GM19035 (cell line): Measurements from ENCODE around the gene PIGA.
"Not testable (repeated sequence)": the region's sequence is repeated elsewhere in the genome, so short reads cannot be mapped to it uniquely, and the experiment has no call there.

Source experiments
- ATAC-seq: cut with Tn5 transposase; IDR thresholded peaks from one replicate; pipeline ENCODE4 v1.9.1; 2021; ENCODE audit not compliant: unreplicated experiment

Gene PIGA

DNA sequence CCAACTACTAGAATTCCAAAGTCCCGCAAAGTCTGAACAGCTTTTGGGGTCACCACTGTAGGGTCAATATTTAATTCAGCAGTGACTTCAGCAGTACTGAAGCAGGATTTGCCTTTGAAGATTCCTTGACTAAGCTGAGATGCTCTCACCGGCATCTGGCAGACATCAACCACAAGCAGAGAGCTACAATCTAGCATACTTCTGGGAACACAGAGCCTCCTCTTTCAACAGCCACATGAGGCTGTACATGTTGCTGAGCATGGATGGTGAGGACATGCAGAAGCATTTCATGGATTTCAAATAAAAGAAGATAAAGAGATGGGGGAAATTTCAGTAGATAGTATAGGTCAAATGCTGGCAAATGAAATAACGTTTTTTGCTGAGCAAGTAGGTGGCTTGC is 13.3 kb downstream of the PIGA start:
- ATAC-seq = no peak

DNA sequence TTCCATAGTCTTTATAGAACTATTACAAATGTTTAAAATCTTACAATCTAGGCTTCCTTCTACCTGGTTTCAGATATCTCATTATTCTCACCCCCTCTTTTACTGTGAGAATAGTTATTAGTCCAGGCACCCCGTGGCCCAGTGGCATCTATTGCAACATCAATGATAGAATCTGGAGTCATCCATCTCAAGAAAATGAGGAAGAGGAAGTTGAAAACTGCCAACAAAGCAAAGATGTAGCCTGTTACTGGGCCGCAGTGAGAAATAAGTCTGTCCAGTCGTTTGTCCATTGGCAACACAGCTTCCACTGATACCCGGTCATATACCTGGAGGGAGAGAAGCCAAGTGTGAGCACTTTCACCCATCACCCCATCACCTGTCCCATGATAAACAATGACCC is 13.9 kb downstream of the PIGA start:
- no peak for ATAC-seq

DNA sequence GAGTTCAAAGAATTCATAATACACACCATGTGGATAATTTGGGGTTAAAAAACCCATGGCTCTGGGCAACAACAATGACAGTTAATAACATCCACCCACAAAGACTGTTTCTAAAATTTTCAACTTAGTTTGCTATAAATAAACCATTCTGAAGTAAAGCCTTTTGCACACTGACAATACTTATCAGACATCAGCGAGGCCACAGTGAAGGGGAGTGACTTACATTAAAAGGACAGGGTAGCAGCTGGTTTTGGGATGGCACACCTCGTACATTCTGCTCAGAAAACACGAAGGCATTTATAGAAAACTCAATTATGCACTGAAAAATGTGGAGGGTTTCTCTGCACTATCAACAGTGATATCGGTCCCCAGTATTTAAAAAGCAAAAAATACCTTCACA is 15.0 kb downstream of the PIGA start:
- ATAC-seq = no peak

DNA sequence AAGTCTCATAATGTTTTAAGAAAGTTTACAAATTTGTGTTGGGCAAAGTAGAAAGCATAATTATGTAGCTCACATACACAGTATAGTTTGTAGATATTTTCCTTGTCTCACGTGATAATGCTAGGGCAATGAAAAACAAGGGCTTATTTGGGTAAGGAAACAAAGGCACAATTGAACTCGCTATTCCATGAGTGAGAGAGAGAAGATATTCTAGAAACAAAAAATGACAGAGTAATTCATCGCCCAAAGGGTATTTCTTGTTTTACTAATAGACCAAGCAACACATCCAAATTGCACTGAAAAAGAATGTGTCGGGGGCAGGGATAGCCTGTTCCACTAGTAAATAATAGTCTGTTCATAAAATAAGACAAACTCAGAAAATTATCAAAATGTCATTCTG is 16.2 kb downstream of the PIGA start:
- no peak for ATAC-seq

DNA sequence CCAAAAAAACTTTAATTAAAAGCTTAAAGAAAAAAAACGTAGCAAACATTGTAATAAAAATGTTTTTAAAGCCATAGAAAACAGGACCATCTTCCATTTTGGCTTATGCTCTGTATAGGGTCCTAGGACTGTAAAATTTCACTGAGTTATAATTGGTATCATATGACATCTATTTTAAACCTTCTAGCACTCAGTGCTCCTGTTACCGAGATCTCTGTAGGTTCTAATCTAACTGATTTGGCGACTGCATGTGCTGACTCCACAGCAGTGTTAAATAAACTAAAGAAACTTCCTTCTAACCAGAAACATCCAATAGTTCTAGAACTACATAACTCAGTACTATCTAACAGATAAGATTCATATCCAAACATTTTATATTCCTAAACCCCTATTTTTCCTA is 19.8 kb downstream of the PIGA start, which contains the start of gene ASB11:
ASB11 (minus strand) TSS at position 132 of the 400 bp plus-strand sequence; CDS start at position 97, 35 bp downstream.
- ATAC-seq = no peak

DNA sequence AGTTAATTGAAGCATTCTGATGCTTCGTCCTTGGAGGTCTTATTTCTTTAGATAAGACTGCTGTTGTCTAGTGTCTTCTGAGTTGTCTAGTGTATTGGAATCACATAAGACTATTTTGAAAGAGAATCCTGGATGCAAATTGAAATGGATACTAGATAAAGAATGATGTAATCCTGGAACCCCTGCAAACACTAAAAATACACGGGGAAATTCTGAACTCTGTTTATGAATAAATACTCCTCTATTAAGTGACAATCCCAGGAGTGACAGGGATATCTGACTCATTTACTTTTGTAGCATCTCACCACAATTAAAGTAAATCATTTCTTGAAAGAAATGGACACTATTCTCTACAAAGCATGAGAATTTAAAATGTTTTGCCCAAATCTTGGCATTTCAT is 20.9 kb downstream of the PIGA start:
- no peak for ATAC-seq

DNA sequence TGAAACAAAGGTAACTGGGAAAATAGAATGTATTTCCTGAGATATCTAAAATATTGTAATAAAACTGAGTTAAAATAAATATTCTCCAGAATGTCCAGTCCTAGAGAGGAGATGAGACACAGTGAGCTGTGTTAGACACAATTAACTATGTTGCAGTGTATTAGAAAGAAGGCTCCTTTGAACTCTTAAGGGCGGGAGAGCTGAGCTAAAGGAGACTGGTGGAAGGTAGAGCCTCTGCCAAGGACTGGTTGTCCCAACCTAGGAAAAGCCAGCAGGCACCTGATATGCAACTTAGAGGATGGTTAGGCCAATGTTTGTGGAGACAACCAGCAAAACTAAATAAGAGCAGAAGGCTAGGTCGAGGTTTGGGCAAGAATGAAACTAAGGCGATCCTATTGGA is 24.2 kb downstream of the PIGA start:
- ATAC-seq = no peak

- no peak for ATAC-seq
Measured at GRCh38 chrX:15310117-15310516, 25.2 kb downstream of the PIGA start.

GRCh38 chrX:15305899-15306298 is 29.4 kb downstream of the PIGA start:
- ATAC-seq = not testable (repeated sequence)

DNA sequence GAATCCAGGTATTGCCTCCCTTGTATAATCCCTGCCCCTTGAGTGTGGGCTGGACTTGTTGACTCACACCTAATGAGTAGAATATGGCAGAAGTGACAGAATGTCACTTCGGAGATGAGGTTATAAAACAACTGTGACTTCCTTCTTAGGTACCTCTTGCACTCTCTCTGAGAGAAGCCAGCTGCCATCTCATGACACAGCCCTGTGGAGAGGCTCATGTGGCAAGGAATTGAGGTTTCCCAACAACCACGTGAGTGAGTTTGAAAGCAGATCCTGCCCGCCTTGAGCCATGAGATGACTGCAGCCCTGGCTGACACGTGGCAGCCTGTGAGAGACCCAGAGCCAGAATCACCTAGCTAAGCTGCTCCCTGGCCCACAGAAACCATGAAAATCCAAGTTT is 33.4 kb downstream of the PIGA start:
- ATAC-seq = no peak

GRCh38 chrX:15299941-15300851 is 35.1 kb downstream of the PIGA start:
- no peak for ATAC-seq

DNA sequence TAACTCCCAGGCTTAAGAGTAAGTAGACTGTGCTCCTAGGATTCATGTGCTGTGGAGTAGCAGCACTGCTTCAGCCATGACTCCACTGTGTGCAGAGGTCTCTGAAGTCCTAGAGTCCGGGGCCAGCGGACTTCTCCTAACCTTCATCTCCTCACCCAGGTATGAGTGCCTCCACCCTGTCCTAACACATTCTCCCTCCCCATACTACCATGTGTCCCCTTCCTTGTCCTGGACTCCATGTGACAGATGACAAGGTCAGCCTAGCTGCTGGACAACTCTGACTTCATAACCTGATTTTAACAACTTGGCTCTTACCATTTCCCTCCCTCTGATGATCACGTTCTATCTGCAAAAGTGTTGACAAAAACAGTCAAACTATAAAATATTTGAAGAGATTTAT is 36.5 kb downstream of the PIGA start:
- ATAC-seq = no peak

GRCh38 chrX:15298201-15298600 is 37.1 kb downstream of the PIGA start:
- no peak for ATAC-seq

- no peak for ATAC-seq
Measured at GRCh38 chrX:15293451-15293850, 41.9 kb downstream of the PIGA start.

DNA sequence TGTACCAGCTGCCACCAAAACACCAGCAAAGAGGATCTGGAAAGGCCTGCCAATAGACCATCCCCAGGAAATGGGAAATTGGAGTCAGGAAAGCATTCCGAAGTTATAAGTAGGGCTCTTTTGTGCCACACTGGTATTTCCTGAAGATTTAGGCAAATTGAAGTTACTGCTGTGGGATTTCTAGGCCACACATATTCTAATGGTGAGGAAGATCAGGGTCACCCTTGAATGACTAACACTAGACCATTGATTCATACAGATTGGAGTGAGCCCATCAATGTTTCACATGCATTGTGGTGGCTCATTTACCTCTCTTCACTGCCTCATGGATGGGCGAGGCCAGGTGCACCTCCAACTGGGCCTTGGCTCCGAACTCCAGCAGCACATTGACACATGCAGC is 42.5 kb downstream of the PIGA start:
- ATAC-seq = no peak

DNA sequence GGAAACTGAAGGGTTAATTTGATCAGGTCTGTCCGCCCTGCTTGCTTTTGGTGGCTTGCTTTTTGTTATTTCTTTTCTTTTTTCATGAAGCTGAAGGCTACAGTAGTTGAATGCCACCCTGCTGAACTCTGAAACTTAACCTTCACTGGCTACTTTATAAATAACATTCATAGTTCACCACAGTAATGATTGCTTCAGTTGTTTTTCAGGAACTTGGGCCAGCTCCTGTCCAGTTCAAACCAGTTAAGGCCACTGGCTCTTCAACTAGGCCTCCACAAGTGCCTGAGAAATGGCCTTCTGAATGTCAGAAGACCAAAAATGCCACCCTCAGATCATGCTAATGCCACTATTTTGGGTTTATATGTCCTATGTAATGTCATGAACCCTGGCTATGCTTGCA is 57.7 kb downstream of the PIGA start:
- ATAC-seq = no peak

GRCh38 chrX:15274946-15275345 is 60.4 kb downstream of the PIGA start:
- no peak for ATAC-seq

GRCh38 chrX:15273275-15273674 is 62.0 kb downstream of the PIGA start:
- not testable (repeated sequence) for ATAC-seq

- no peak for ATAC-seq
Measured at GRCh38 chrX:15271757-15272156, 63.6 kb downstream of the PIGA start.

GRCh38 chrX:15269618-15270521 is 65.5 kb downstream of the PIGA start, which contains the start of gene ASB9:
TSS of gene ASB9 (minus strand) at chrX:15270083. CDS start at chrX:15269874, 209 bp downstream.
- ATAC-seq = no peak
